ENCODE results near the gene CCDC85C.

Gene CCDC85C

DNA sequence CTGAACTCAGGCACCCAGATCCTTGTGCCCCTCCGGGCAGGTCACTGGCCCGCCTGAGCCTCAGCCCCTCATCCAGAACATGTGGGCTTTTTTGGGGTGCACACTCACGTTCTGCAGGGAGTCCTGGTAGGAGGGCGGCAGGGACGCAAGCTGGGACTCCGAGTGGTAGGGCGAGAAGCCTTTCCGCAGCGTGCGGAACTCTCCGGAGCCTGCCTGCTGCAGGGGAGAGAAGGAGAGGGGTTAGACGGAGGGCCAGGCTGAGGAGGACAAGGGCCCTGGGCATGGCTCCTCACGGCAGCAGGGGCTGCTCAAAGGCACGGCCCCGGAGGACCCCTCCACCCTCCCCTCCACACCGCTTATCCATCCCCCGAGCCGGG is 82.0 kb downstream of the CCDC85C start:
- DNase-seq (ENCODE audit: low read depth): no peak

DNA sequence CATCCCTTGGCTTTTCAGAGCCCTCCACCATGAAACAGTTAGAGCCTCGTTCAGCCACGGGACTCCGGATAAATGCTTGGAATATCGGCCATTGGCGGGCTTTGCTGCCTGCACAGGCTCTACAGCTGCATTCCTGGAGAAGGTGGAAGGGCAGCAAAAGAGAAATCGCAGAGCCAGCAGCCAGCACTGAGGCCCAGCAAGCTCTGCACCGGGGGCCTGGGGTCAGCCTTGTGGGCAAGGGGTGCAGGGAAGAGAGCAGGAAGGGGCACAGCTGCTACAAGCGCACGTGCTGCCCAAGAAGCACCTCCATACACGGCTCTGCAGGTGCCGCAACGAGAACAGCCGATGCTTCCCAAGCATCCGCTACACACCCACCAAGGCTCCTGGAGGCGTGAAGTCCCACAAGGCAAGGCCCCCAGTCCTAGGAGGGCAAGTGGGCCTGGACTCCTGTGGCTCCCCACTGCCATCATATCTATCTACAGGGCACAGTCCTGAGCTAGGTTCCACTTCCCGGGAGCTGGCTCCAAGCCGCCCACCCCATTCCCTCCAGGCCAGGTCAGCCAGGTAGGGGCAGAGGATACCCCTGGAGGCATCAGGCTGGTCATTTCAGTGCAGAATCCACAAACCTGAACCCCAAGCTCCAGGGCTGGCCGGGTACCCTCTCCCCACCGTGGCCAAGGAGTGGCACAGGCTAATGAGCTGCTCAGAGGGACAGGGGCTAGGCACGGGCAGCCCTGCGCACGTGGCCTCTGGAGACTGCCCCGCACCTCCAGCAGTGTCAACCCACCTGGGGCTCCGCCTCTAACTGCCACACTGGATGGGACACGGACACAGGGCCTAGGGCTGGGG is 82.6 kb downstream of the CCDC85C start:
- no peak for DNase-seq (ENCODE audit: low read depth)

DNA sequence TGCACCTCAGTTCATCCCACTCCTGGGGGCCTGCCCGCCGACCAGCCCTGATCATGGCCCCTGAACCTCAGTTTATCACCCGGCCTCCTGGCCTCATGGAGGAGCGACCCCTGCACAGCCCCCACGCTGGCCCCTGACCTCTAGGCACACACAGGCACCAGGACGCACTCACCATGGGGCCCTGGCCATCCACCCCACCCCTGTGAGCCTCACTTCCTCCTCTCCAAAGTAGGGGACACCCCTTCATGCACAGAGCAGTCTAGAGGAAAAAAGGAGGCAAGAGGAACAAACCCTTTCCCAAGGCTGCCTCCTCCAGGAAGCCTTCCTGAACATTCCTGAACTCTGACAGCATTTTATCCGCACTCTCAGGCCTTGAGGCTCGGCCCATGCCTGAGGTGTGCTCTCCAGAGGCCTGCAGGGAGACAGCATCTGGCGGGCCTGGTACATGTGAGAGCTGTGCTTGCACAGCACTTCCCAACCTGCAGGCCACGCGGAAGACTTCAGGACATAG is 83.4 kb downstream of the CCDC85C start:
- no peak for DNase-seq (ENCODE audit: low read depth)

DNA sequence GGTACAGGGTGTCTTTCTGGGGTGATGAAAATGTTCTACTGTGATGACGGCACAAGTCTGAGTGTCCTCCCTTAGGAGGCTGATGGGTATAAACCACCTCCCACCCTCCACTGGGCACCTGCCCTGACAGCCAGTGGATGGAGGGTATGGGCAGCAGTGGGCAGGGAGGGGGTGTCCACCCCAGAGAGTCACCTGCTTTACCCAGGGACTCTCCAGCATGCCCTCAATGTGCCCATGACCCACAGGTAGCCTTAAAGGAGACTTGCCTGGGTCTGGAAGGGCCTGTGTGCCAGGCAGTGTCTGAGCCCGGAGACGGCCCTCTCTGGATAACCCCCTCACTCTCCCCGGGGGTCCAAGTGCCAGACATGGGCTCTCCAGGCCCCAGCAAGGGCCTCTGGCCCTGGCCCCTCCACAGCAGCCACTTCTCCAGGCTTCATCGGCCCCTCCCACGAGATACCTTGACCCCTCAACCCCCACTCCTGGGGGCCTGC is 84.0 kb downstream of the CCDC85C start:
- DNase-seq (ENCODE audit: low read depth): no peak

DNA sequence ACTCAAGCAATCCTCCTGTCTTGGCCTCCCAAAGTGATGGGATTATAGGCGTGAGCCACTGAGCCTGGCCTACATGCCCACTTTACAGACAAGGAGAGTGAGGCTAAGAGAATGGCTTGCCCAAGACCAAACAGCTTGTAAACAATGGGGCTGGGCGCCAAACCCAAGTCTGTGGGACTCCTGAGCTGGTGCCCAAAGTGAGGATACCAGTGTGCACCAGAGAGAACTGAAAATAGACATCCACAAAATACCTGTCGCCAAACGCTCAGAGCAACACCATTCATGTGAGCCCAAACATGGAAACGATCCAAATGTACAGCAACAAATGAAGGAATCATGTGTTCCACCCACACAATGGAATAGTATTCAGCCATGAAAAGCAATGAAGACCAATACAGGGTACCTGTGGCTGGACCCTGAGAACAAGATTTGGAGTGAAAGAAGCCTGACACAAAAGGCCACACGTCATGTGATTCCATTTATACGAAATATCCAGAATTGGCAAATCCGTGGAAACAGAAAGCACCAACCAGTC is 84.6 kb downstream of the CCDC85C start:
- DNase-seq (ENCODE audit: low read depth): no peak

DNA sequence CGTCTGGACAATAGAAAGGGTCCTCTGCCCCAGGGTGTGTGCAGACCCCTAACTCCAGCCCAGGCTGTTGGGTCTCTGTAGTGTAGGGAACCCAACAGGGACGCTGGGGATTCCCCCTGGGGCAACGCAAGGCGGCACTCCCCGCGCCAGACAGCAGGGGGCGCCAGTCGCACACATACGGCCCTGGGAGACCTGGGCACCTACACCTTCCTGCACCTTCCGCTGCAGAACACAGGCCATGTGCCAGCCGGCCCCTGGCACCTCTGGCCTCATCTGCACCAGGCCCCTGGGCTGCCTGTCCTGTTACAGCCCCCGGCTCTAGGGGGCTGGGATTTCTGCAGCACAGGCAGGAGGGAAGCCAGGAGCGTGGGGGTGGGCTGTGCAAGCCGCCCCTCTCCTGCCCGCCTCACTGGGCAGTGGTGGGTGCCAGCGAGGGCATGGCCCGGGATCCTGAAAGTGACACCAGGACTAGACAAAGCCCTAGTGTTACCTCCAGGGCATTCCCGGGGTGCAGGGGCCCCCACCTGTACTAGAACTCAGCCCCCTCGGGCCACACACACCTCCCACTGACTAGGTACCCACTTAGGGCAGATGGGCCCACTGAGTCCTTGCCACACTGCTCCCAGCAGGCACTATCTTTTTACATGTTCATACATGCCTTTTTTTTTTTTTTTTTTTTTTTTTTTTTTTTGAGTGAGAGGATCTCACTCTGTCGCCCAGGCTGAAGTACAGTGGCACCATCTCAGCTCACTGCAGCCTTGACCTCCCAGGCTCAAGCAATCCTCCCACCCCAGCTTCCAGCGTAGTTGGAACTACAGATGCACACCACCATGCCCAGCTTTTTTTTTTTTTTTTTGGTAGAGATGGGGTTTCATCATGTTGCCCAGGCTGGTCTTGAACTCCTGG is 85.3 kb downstream of the CCDC85C start:
- DNase-seq (ENCODE audit: low read depth): no peak

DNA sequence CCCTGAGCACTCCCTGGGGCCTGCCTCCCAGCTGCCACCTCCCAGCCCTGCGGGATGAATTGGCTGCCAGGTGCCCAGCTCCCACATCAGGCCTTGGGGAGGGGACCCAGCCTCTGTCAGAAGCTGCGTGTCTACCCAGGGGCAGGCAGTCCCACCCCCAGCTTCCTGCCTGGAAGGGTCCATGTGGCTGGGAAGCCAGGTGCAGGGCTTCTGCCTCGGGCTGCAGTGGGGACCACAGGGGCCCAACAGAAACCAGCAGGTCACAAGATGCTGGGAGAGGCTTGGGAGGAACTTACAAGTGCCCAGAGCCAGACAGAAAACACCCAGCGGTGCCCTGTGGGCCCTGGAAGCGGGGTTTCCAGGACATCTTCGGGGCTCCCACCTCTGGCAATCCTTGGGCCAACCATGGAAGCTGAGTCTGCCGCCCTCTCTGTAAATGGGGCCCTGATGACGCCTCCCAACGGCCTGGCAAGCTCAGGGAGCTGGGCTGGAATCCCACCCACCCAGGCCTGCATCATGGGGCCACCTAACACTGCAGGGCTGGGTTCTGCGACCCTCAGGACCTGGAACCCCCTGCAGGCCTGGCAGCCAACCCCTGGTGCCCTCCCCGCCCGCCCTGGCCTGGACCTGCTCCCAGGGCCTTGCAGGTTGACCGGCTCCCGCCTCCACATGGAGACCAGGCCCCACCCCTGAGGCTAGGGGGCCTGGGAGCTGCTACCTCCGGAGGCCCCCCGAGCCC is 86.2 kb downstream of the CCDC85C start:
- DNase-seq (ENCODE audit: low read depth): no peak

DNA sequence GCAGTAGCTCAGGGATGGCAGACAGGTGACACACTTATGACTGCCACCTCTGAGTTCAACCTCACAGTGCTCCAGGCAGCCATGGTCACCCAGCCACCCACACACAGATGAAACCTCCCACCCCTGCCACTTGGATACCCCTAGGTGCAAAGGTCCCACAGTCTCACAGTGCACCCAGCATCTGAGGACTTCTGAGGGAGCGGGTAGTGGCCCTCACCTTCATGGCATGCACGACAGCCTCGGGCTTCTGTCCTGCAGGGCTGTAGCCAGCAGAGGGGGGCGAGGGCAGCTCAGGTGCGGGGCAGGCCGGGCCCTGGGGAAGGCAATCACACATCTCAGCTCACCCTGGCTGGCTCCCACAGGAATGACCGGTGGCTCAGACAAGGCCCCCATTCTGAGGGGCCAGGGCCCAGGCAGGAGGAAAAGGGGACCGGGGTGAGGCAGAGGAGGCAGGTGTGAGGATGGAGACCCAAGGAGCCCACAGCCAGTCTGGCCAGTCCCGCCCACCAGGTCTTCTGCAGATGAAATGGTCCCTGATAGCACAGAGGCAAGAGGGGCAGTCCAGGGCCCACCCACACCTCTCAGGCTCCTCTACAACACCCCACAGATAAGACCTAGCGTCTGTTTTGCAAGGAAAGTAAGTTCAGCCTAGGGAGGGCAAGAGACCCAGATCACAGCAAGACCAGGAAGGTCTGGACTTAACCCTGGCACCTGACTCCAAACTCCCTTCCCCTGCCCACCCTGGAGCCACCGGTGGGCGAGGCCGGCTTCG is 87.0 kb downstream of the CCDC85C start:
- DNase-seq (ENCODE audit: low read depth): no peak

DNA sequence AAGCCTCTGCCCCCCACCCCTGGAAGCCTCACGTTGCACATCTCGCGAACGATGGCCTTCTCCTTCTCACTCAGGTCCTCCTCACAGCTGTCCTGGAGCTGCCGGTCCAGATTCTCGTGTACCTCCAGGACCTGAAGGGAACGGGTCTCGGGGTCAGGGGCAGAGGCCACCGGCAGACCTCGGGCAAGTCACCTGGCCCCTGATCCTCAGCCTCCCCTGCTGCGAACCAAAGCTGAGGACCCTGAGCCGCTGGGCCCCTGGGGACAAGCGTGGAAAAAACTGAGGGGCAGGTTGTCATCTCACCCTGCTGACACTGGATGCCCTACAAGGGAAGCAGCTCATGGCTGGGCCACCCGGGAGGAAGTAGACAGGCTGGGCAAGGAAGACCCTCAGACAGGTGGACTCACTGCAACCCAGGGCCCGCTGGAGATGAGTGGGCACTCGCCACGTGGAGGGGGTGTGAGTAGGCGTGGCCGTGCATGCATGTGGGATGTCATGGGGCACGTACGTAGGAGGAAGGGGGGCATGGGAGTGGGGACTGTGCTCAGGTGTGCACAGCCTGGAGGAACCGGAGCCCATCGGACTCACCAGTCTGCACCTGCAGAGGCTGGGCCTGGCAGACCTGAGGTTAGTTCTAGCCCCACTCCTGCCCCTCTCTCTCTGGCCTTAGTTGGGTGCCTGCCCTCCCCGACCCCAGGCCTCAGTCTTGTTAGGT is 87.7 kb downstream of the CCDC85C start:
- DNase-seq (ENCODE audit: low read depth): no peak

DNA sequence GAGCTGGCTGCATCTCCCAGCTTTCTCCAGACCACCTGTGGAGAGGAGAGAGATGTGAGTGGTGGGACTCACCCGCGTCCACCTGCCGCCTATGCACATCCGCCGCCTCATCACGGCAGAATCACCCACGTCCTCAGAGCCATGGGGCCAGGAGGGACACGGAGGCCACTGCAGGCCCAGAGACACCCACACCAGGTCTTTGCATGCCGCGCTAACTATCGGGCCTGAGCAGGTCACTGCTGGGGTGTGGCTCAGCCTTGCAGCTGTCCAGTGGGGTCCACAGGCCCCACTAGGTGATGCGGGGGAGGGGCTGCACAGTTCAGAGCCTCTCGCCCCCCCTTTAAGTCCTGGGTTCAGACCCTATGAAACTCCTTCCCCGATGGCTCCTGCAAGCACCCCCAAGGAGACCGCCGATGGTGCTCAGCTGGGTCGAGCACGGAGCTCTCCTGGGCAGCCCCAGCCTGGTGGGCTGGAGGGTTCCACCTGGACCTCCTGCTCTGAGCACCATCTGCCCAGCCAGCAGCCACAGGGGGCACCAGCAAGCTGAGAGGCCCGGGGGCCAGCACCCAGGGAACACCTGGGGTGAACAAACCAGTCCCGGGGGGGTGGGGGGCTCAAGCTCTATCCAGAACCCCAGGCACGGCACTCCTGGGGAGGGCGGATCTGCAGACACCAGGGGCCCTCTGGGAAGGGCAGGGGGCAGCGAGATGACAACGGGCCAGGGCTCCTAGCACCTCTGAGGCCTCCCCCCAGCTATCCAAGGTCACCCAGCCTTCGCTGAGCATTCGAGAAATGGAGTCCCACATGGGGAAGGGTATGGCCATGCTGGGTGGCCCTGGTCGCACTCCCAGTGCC is 88.5 kb downstream of the CCDC85C start:
- no peak for DNase-seq (ENCODE audit: low read depth)

DNA sequence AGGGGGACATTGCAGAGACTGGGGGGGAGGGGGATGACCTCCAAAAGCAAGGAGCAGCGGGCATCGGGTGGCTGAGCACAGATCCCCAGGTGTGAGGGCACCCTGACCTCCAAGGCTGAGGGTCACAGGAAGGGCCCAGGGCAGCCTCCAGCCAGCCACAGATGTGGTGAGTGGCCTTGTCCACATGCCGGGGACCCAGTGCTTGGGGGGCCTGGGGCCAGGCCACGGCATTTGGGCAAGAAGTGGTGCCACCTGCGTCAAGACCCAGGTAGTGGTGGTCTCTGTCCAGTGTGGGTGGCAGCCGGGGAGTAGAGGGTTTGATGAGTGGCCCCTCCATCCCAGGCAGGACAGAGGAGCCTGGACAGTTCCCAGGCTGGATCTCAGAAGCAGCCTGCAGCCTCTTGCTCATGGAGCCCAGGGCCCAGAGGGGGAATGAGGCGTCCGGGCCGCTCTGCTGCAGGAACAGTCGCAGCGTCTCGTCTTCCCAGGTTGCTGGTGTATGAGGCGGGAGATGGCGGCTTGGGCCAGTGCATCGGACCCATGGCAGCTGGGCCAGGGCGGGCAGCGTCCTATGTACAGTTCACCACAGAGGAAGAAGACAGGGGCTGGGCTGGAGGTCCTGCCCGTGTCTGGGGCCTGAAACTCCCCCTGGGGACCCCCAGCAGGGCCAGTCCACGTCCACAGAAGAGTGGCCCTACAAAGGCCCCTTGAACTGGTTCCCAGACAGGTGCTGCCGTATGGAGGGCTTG is 89.3 kb downstream of the CCDC85C start:
- no peak for DNase-seq (ENCODE audit: low read depth)

DNA sequence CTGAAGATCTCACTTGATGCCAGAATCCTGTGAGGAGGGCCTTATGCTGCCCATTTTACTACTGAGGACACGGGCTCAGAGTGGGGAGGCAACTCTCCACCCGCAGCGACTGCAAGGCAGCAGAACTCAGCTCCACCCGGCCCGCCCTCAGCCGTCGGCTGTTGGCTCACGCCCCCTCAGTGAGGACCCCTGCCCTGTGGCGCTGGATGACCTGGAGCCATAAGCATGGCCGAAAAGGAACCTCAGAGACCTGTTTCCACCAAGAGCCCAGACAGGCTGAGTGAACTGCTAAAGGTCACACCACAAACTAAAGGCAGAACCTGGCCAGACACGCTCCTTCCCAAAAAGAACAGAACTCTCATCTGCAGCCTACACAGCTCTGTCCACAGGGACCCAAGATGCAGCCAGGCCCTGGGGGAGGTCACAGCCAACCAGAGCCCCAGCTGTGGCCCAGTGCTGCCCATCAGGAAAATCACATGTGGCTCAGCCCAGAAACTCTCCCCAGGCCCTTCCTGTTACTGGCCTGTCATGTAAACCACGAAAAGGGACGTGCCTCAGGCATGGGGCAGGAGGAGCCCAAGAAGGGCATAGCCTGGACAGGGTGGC is 90.0 kb downstream of the CCDC85C start:
- no peak for DNase-seq (ENCODE audit: low read depth)

DNA sequence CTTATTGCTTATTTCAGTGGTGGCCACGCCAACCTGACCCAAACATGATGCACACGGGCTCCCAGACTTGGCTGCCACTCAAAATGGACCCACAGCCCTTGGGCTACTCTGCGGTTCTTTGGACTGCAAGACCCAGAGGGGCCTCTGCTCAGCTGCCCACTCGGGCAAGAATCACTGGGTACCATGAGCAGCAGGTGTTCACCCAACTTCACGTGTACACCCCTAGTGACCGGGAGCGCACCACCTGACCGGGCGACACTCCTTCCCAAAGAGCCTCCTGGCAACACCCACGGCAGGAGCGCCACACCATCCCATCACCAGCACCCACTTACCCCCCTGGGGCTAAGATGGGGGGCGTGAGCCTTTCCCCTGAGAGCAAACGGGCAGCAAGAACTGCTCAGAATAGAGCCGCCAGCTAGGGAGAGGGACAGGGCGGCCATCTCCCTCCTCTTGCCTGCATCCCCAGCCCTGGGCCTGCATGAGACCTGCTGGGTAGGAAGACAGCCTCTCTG is 90.8 kb downstream of the CCDC85C start:
- no peak for DNase-seq (ENCODE audit: low read depth)

DNA sequence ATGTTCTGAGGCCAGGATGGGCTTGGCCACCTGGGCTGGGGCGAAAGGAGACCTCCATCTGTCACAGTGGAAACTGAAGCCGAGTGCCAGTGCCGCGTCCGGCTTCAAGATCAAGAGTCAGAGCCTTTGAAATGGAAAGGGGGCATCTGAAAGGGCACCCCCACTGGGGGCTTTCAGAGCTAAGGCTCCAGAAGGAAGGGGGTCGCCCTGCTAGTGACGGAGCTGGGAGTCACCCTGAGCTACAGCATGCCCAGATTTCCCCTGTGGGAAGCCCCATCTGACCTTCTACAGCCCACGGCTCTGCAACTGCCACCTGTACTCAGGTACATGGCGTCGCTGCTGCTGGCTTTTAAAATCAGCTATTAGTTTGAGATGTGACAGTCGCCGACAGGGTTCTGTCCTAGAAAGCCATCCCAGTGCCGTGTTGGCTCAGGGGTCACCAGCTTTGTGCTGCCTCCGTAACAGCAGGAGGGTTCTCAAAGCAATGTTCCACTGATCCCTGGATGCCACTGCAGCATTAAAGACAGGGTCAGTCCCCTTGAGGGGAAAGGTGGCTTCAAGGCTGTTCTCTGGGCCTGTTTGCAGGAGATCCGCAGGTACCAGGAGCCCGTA is 91.3 kb downstream of the CCDC85C start:
- no peak for DNase-seq (ENCODE audit: low read depth)

DNA sequence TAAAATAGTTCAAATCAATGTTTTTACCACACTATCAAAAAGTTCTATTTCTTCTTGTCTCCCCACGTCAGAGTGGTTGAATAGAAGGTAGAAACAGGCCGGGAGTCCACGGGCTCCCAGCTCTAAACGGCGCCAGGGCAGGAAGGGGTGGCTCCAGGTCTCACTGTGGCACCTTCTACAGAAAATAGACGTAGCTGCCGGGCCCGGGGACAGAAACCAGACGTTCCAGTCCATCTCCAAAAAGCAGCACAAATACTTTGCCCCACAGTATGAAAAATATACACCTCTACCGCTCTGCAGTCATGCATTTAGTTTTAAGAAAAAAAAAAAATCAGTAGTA is 91.9 kb downstream of the CCDC85C start:
- DNase-seq (ENCODE audit: low read depth): no peak

DNA sequence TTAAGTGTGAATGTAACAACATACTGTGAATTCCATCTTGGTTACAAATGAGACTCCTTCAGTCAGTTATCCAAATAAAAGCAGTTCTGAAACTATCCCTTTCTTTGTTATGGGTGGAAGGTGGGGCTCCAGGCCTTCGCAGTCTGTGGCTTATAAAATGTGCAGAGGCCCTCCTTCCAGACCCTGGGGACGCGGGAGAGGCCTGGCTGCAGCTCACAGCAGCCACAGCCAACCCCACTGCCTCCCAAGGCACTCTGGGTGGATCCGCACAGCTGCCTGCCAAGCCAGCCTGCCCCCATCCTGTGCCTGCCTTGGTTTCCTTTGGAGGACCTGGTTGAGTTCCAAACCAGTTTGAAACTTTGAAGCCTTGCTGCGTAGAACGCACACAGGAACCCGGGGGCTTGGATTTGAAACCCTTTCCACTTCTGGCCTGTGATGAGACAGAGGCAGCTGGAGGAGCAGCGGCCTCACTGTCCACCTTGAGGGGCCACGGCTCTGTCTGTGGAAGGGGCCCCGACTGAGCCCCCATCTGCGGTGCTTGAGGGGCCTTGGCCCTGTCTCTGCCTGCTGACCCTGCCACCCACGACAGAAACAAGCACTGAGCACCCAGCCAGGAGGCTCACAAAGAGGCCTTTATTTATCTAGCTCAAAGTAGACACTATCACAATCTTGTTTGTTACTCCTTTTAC is 92.4 kb downstream of the CCDC85C start:
- DNase-seq (ENCODE audit: low read depth): peak; percentile 44

DNA sequence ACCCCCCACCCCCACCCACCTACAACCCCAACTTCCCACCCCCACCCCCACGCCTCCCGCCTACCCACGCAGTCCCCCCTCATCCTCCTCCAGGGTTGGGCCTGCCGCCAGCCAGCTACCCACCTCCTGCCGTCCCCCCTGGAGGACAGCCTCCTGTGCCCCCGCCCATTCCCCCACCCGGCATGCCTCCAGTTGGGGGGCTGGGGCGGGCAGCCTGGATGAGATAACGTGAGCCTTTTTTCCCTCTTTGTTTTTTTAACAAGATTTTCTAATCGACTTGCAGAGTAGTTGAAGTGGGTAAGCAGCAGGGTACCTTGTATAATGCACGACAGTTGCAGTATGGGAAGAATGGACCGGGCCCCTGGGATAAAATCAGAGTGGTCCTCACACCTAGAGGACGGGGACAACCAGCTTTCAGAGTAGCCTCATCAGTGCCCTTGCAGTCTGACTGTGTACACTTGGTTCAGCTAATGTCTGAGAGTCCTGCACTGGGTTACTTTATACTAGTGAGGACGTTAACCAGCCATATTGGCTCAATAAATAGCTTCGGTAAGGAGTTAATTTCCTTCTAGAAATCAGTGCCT is 93.4 kb downstream of the CCDC85C start:
- no peak for DNase-seq (ENCODE audit: low read depth)
